K562 (cell line): ENCODE results near the gene TBRG4. TPM values are rescaled to one million over a fixed set of nuclear protein-coding genes. Genes with fewer than 3 reads are reported as not detected.
A peak's percentile ranks its signal among the peaks of the same experiment; 100 is the strongest.

ENCODE experiments used
- BCLAF1 ChIP-seq, 2 experiments: fragments of 450-650 bp in 1 of 2; IDR thresholded peaks; 2 replicates each; pipeline ENCODE4 v1.6.1; 2011 to 2017; ENCODE audit warnings: low read depth in 2 of 2, antibody characterized with exemption in 1 of 2, borderline replicate concordance in 1 of 2, low read length in 1 of 2, mild to moderate bottlenecking in 1 of 2, mixed read lengths in 1 of 2; ENCODE audit not compliant: control insufficient read depth in 1 of 2
- C11orf30 ChIP-seq: fragments of 450-650 bp; IDR thresholded peaks from 2 replicates; pipeline ENCODE4 v1.6.1; 2016; ENCODE audit warnings: low read depth, mild to moderate bottlenecking
- CCNT2 ChIP-seq: IDR thresholded peaks from 2 replicates; pipeline ENCODE4 v1.6.1; 2011; ENCODE audit warnings: borderline replicate concordance, low read depth, mild to moderate bottlenecking, moderate library complexity, mixed read lengths, low read length; ENCODE audit not compliant: insufficient read length; ENCODE audit errors: extremely low read depth
- GATA2 ChIP-seq: sonication (generic); formaldehyde crosslinking; IDR thresholded peaks from 2 replicates; pipeline ENCODE4 v1.4.0; 2020; ENCODE audit warnings: mild to moderate bottlenecking, missing genetic modification reagents
- HIVEP1 ChIP-seq: fragments of 250-450 bp; sonication (Bioruptor Pico); IDR thresholded peaks from 2 replicates; pipeline ENCODE4 v1.4.0; 2020; ENCODE audit warnings: mild to moderate bottlenecking
- HLTF ChIP-seq: fragments of 450-650 bp; IDR thresholded peaks from 2 replicates; pipeline ENCODE4 v1.6.1; 2016
- IRF9 ChIP-seq: fragments of 450-650 bp; IDR thresholded peaks from 2 replicates; pipeline ENCODE4 v1.6.1; 2016; ENCODE audit warnings: missing biosample characterization, missing genetic modification characterization
- NR2F6 ChIP-seq: fragments of 450-650 bp; formaldehyde crosslinking; IDR thresholded peaks from 2 replicates; pipeline ENCODE4 v1.4.0; 2020; ENCODE audit warnings: mild to moderate bottlenecking
- RBFOX2 ChIP-seq: fragments of 200-400 bp; formaldehyde crosslinking; IDR thresholded peaks from 2 replicates; pipeline ENCODE4 v1.6.1; 2017; ENCODE audit warnings: low read depth, mild to moderate bottlenecking, low read length, moderate library complexity
- SMARCB1 ChIP-seq: IDR thresholded peaks from 2 replicates; pipeline ENCODE4 v1.6.1; 2011; ENCODE audit warnings: improper control_type of control experiment, low read depth; ENCODE audit not compliant: insufficient read length
- ZBTB12 ChIP-seq: fragments of 250-450 bp; sonication (Bioruptor Pico); IDR thresholded peaks from 2 replicates; pipeline ENCODE4 v1.4.0; 2020
- ZBTB17 ChIP-seq: fragments of 450-650 bp; formaldehyde crosslinking; IDR thresholded peaks from 2 replicates; pipeline ENCODE4 v1.4.0; 2020; ENCODE audit warnings: mild to moderate bottlenecking
- ZNF407 ChIP-seq: fragments of 450-650 bp; IDR thresholded peaks from 2 replicates; pipeline ENCODE4 v1.6.1; 2016; ENCODE audit warnings: low read depth
- polyA plus RNA-seq, 8 experiments: library from polyadenylated mRNA; depleted of rRNA in 4 of 8; stranded (reverse) in 5 of 8; unstranded in 3 of 8; fragments of >200 nt; fragmentation: Nextera tagmentation in 2 of 8; fragmentation: Illumina TruSeq in 1 of 8; extraction: Ambion mirVana in 2 of 8; extraction: Trizol in 1 of 8; gene quantifications; 2 replicates each; pipeline versions ENCODE4 v1.2.1 to v1.2.3, GENCODE V29; 2011 to 2014; ENCODE audit warnings: inconsistent platforms in 1 of 8, missing spikeins in 1 of 8
- total RNA-seq, 7 experiments: library from RNA; depleted of rRNA in 6 of 7; stranded (reverse); fragments of >200 nt in 6 of 7; fragmentation: Illumina TruSeq in 2 of 7; extraction: Trizol in 2 of 7; gene quantifications; 2 replicates each; pipeline versions ENCODE4 v1.2.1 to v1.2.3, GENCODE V29; 2011 to 2021; ENCODE audit warnings: low replicate concordance in 1 of 7
- TF ChIP-seq, protein P1 (sequence below), 2 experiments: fragments of 450-650 bp; IDR thresholded peaks; 2 replicates each; pipeline ENCODE4 v1.6.1; 2016

TBRG4 gene
- total and polyA plus RNA-seq, 9 of the 15 experiments (the other 6 are each of a cell fraction or from before 2014, with no cell fraction given), result 11.2 to 322 (median 216) TPM

- TF ChIP-seq BCLAF1 (IDR thresholded peaks at IDR 0.05; ENCODE audit: borderline replicate concordance in 1 of 2, control insufficient read depth in 1 of 2, low read depth in 2 of 2, low read length in 1 of 2), result no peak
- TF ChIP-seq SMARCB1, result no peak
- no peak for TF ChIP-seq IRF9 (tag)
- TF ChIP-seq C11orf30, result peak; percentile 82
- TF ChIP-seq ZBTB17 (CRISPR knock-in tag), result no peak
- no peak for TF ChIP-seq RBFOX2
- no peak for TF ChIP-seq HIVEP1
- TF ChIP-seq HLTF, result no peak
- TF ChIP-seq ZNF407, result no peak
- no peak for TF ChIP-seq GATA2 (CRISPR knock-in tag)
- TF ChIP-seq, protein P1, sequence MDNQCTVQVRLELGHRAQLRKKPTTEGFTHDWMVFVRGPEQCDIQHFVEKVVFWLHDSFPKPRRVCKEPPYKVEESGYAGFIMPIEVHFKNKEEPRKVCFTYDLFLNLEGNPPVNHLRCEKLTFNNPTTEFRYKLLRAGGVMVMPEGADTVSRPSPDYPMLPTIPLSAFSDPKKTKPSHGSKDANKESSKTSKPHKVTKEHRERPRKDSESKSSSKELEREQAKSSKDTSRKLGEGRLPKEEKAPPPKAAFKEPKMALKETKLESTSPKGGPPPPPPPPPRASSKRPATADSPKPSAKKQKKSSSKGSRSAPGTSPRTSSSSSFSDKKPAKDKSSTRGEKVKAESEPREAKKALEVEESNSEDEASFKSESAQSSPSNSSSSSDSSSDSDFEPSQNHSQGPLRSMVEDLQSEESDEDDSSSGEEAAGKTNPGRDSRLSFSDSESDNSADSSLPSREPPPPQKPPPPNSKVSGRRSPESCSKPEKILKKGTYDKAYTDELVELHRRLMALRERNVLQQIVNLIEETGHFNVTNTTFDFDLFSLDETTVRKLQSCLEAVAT (IDR thresholded peaks at IDR 0.05), result no peak
- no peak for TF ChIP-seq NR2F6 (CRISPR knock-in tag)
- no peak for TF ChIP-seq CCNT2
- TF ChIP-seq ZBTB12 (CRISPR knock-in tag), result no peak
These were observed 1.2 kb upstream of the TBRG4 start (continued) for GRCh38 chr7:45112648-45113047.
